HL-60/S4 (cell line): Measurements from ENCODE around the gene CENPC.
"Not testable (repeated sequence)": the region's sequence is repeated elsewhere in the genome, so short reads cannot be mapped to it uniquely, and the experiment has no call there.

Experiments
- in situ Hi-C: fragments of 300-500 bp; cut with MboI; formaldehyde crosslinking; loops from 2 replicates; pipeline ENCODE4 v1.14.3; 2022; ENCODE audit warnings: low sequenced_read_pairs

The CENPC gene

DNA sequence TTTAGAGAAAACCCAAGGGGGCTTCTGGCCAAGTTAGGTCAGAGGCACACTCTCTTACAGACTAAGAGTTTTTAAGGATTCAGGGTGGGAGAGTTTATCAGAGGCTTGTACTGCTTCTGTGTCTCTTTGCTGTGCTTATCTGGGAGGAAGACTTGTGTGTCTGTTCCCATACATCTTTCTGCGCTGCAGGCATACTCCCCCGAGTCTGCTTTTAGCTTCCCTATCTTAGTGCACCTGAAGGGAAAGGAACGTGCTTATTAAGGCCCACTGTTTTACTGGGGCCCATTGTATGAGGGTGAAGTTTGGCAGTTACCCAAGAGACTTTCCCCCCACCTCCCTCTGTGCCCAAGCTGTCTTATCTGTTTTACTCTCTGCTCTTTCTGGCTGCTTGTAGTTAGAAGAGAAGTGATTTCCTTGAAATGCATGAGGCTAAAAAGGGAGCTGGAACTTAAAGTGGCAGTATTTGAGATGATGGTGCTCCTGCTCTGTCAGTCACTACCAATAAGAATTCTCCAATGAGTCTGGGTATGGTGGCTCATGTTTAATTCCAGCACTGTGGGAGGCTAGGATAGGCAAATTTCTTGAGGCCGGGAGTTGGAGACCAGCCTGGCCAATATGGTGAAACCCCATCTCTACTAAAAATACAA, 7.0 kb upstream of the CENPC start:
- in situ Hi-C loops = loop anchor here (25.0 kb wide), 1 partner anchor 335 kb away; the partner anchor contains the start of gene TMPRSS11D

DNA sequence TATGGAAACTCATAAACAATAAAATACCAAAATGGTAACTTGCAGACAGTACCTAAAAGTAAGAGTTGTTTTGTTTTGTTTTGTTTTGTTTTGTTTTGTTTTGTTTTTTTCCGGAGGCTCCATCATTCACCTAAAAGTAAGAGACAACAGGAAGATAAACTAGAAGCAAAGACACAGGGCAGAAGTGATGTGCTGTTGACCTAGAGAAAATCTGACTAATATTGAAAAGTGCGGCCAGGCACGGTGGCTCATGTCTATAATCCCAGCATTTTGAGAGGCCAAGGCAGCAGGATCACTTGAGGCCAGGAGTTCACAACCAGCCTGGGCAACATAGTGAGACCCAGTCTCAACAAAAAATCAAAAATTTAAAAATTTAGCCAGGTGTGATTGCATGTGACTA, 5.6 kb upstream of the CENPC start:
- in situ Hi-C loops = loop anchor here (25.0 kb wide), 1 partner anchor 336 kb away; the partner anchor contains the start of gene TMPRSS11D

GRCh38 chr4:67550451-67550850, 5.1 kb upstream of the CENPC start:
- in situ Hi-C loops = loop anchor here (25.0 kb wide), 1 partner anchor 337 kb away; the partner anchor contains the start of gene TMPRSS11D

DNA sequence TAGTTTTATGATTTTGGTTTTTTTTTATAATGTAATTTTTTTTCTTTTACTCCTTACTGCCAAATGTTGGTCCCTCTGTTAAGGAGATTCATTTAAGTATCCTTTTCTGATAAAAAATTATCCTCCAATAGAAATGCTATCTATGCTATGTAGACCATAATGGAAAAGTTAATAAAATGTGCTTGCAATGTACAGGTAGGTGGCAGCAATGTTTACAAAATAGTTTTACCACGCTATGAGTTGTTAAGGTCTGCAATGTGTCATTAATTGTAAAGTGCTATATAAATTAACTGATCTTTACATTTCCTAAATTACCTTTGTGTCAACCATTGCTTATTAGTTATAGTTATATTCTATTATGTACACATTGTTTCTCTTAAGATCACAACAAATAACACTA, 3.8 kb upstream of the CENPC start:
- in situ Hi-C loops = no loop called here

DNA sequence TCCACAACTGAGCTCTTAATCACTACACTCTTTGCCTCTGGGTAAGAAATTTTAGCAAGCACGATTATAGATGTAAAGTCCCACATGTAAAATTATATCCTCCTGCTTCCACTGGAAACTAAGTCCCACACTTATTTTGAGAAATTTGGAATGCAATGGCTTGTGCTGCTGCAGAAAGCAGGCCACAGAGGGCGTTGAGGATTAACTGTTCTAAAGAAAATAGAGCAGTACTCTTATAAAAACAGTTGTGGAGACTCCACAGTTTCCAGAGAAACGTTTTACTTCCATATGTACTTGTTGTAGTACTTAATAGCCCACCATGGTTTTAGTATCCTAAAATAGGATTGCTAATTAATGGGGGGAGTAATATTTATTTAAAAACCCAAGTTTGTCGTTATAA, 1.7 kb upstream of the CENPC start:
- in situ Hi-C loops = no loop called here

DNA sequence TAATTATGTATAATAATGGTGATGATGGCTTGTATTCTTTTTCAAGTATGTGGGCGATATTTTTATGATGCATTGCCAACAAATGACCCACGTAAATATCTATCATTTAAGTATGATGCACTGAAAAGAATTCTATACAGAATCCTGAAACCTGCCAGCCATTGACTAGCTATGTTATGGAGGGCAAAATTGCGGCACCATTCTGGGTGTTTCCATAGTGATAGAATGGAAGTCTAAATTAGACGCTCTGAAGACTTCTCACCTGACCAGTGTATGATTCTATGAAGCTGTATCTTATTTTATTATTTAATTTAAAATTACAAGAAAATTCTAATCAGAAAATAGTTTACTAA, 677 bp upstream of the CENPC start:
- in situ Hi-C loops = no loop called here

DNA sequence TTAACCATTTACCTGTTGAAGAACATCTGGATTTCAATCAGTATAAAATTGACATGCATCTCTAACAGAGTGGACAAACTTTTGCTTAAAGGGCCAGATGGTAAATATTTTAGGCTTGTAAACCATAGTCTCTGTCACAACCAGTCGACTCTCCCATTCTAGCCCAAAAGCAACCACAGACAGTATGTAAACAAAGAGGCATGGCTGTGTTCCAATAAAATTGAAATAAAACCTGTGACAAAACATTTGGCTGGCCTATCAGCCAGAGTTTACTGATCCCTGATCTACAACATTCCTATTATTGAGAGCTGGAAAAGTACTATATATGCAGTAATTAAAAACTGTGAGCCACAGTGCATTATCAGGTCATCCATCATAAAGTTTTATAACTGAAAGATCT, 3.2 kb downstream of the CENPC start:
- in situ Hi-C loops = no loop called here

DNA sequence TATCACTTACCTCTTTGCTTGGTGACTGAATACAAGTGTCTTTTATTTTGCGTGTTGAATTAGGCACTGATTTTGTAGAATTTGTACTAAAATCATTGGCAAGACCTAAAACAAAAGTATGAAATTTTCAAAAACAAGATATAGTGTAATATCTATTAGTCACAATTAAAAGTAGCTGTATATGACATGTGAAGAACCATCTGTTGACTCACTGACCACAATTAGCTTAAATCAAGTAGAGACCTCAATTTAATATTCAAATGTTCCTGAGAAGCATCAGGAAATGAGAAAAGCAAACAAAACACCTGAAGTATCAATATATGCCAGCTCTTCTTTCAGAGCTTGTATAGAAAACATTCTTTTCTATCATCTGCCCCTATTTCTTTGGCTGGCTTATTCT, 5.5 kb downstream of the CENPC start:
- in situ Hi-C loops = no loop called here

DNA sequence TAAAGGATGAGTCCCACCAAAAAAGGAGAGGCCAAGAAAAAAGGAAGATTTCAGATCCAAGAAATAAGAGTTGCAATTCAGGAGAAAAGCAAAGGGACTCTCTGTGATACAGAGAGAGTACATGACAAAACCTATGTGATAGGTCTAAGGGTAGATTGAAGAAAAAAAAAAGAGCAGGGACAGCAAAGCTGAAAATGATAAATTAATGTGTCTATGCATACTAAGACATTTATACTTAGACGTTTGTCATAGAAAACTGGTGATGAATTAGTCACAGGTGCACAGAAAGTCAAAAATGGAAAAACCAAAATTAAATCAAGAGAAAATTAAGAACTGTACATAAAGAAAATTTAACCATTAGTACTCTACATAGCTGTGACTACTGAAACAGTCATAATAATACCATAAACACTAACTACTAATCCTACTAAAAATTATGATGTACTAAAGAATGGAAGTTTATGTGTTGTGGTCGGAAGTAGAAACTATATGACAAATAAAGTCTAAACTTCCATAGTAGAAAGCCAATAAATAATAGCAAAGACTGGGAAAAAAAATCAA, 9.9 kb downstream of the CENPC start:
- in situ Hi-C loops = no loop called here

- in situ Hi-C loops = no loop called here
Observed at GRCh38 chr4:67533112-67533511, 12.2 kb downstream of the CENPC start.

- in situ Hi-C loops = not testable (repeated sequence)
Observed at GRCh38 chr4:67532397-67532796, 12.9 kb downstream of the CENPC start.

GRCh38 chr4:67531379-67531962, 13.8 kb downstream of the CENPC start:
- in situ Hi-C loops = no loop called here

- in situ Hi-C loops = not testable (repeated sequence)
Observed at GRCh38 chr4:67524140-67524539, 21.2 kb downstream of the CENPC start.

- in situ Hi-C loops = no loop called here
Observed at GRCh38 chr4:67522851-67523671, 22.2 kb downstream of the CENPC start.

GRCh38 chr4:67522230-67522629, 23.1 kb downstream of the CENPC start:
- in situ Hi-C loops = no loop called here

DNA sequence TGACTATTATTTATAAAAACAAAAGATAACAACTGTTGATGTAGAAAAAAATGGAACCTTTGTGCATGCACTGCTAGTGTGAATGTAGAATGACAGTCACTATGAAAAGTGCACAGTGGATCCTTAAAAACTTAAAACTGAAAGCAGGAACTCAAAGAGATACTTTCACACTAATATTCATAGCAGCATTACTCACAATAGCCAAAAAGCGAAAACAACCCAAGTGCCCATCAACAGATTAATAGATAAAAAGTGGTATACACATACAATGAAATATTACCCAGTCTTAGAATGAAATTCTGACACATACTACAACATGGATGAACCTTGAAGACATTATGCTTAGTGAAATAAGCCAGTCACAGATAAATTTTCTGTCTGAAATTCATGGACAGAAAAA, 23.8 kb downstream of the CENPC start:
- in situ Hi-C loops = no loop called here

DNA sequence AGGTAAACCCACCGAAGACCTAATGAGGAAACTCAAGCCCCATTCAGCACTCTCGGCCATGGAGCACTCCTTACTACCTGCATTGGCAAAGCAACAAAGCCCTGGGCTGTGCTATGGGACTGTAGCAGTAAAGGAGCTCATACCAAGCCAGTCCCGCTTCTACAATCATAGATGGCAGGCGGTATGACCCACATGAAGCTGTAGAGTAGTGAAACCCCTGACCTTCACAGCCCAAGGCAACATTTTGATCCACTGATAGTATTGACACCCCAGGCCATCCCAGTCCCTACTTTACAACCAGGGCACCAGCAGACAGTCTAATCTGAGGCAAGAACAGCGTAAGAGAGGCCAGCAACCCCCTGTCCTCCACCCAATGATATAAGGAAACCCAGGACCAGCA, 25.2 kb downstream of the CENPC start:
- in situ Hi-C loops = no loop called here

GRCh38 chr4:67512501-67512900, 32.8 kb downstream of the CENPC start:
- in situ Hi-C loops = no loop called here

- in situ Hi-C loops = no loop called here
Observed at GRCh38 chr4:67500373-67500772, 44.9 kb downstream of the CENPC start.

DNA sequence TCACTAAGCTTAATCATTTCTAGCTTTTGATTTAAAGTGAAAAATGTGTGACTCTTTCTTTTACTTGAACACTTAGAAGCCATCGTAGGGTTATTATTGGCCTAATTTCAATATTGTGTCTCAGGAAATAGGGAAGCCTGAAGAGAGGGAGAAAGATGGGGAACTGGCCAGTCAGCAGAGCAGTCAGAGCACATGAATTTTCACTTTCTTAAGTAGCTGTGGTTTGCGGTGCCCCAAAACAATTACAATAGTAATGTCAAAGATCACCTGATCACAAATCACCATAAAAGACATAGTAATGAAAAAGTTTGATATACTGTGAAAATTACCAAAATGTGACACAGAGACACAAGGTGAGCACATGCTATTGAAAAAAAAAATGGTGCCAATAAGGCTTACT, 45.5 kb downstream of the CENPC start:
- in situ Hi-C loops = no loop called here

- in situ Hi-C loops = no loop called here
Observed at GRCh38 chr4:67483868-67484602, 61.3 kb downstream of the CENPC start.
